Measurements from ENCODE around the gene PRLR. TPM values are rescaled to one million over a fixed set of nuclear protein-coding genes. Genes with fewer than 3 reads are reported as not detected.

The PRLR gene
- total and polyA plus RNA-seq, 2 of the 8 experiments (the other 6 are each of a cell fraction or from before 2014, with no cell fraction given): 0.53 to 2.5 TPM

GRCh38 chr5:35047785-35048404 lies 182.4 kb downstream of the PRLR start, which contains the start of gene AGXT2:
AGXT2 (minus strand) TSS chr5:35047949; CDS start chr5:35047892, 57 bp downstream.
- Histone ChIP-seq H3K27ac (ENCODE audit: low read depth, low read length) (no peak within 1 kb of the TSS), H3K9me3 (ENCODE audit: insufficient read depth in 2 of 2, low read depth in 1 of 2, low read length in 1 of 2) (no peaks in the 10 kb centered on the region), H3K18ac (ENCODE audit: extremely low read depth, low read length) (no peak within 1 kb of the TSS; the same call in 1 of the 2 replicates), H3K14ac (ENCODE audit: insufficient read length) (no peak within 1 kb of the TSS), H4K91ac (replicated peaks; ENCODE audit: insufficient read length, low read length) (no peak within 1 kb of the TSS), H2BK12ac (ENCODE audit: low read depth, low read length) (no peak within 1 kb of the TSS), H3K56ac (replicated peaks; ENCODE audit: insufficient read length, low read depth, low read length) (no peak within 1 kb of the TSS), H3K79me1 (ENCODE audit: low read depth, low read length) (no peaks in the 10 kb centered on the region), H4K20me1 (replicated peaks in 1 of 2; ENCODE audit: control insufficient read depth in 1 of 2, insufficient read depth in 2 of 2, low read length in 2 of 2) (no peaks in the 10 kb centered on the region), H2BK5ac (ENCODE audit: low read depth, low read length) (no peak within 1 kb of the TSS), H3K23me2 (ENCODE audit: low read depth, low read length) (no peaks in the 10 kb centered on the region), H3K27me3 (replicated peaks in 1 of 4; ENCODE audit: control insufficient read depth in 3 of 4, extremely low read depth in 1 of 4, insufficient read depth in 3 of 4, low read length in 3 of 4) (peaks cover 0 to 1% (median 0%) of the 10 kb centered on the region in 4 experiments; a peak in 1 of 7 replicates), H3K4me2 (ENCODE audit: insufficient read depth in 1 of 2, low read depth in 2 of 2, low read length in 2 of 2) (no peak within 1 kb of the TSS), H3K4me1 (replicated peaks in 1 of 4; ENCODE audit: control insufficient read depth in 3 of 4, insufficient read depth in 4 of 4, low read length in 3 of 4) (no peaks in the 10 kb centered on the region), H3K4me3 (ENCODE audit: extremely low read depth in 1 of 4, insufficient read depth in 2 of 4, low read depth in 3 of 4, low read length in 4 of 4) (no peak within 1 kb of the TSS), H2AK5ac (ENCODE audit: low read depth, low read length) (no peak within 1 kb of the TSS), H3K36me3 (ENCODE audit: control insufficient read depth in 2 of 4, insufficient read depth in 4 of 4, low read length in 3 of 4) (no peaks in the 10 kb centered on the region), H2BK15ac (ENCODE audit: low read length) (no peak within 1 kb of the TSS), H2AFZ (ENCODE audit: low read length) (0 out of 2 replicates have a peak within 1 kb of the TSS, but pooled peaks have one; percentile 65), H2BK120ac (replicated peaks; ENCODE audit: low read depth, low read length) (no peak within 1 kb of the TSS), H3K79me2 (ENCODE audit: control insufficient read depth in 1 of 2, insufficient read depth in 2 of 2, low read length in 2 of 2) (no peaks in the 10 kb centered on the region), H4K8ac (ENCODE audit: extremely low read depth, insufficient read depth, low read length) (no peak within 1 kb of the TSS), H3K9ac (replicated peaks in 1 of 4; ENCODE audit: extremely low read depth in 1 of 4, low read depth in 3 of 4, low read length in 3 of 4) (no peak within 1 kb of the TSS), H4K5ac (ENCODE audit: insufficient read length, low read depth, low read length) (no peak within 1 kb of the TSS), H3K23ac (ENCODE audit: insufficient read length) (no peak within 1 kb of the TSS), H2BK20ac (ENCODE audit: low read length) (no peak within 1 kb of the TSS), H3K4ac (replicated peaks; ENCODE audit: insufficient read length, low read depth, low read length) (no peak within 1 kb of the TSS)
- FAIRE-seq: no peak
- DNase-seq (ENCODE audit: low read depth in 1 of 2, low spot score in 2 of 2): no peak
- WGBS, 2 experiments (ENCODE audit: extremely low coverage in 1 of 2, insufficient coverage in 1 of 2, insufficient read length in 1 of 2, insufficient replicate concordance in 2 of 2, low coverage in 1 of 2, low lambda C conversion rate in 2 of 2, missing lambda C conversion rate in 1 of 2): 90 to 100% methylated on average over 2 to 8 of the region's 8 CpGs
- ChIA-PET POLR2A (ENCODE audit: partially characterized antibody) (interaction anchor here (0.6 kb wide), 1 partner anchor 569 kb away, joined by 3 read pairs; no protein-coding TSS in a partner anchor), CTCF (ENCODE audit: partially characterized antibody) (interaction anchor here (0.6 to 0.7 kb wide), 2 partner anchors 17 to 26 kb away, joined by 3 read pairs; no protein-coding TSS in a partner anchor)
- TF ChIP-seq JUN (IDR thresholded peaks at IDR 0.05; ENCODE audit: low read depth, low read length) (no peak), CTCF (IDR thresholded peaks at IDR 0.05; ENCODE audit: control extremely low read depth in 1 of 3, insufficient read depth in 1 of 3, low read depth in 1 of 3, low read length in 3 of 3) (no peak), GTF2F1 (IDR thresholded peaks at IDR 0.05; ENCODE audit: borderline replicate concordance, low read depth, low read length) (no peak), SUZ12 (IDR thresholded peaks at IDR 0.05; ENCODE audit: low read length) (no peak), CHD2 (IDR thresholded peaks at IDR 0.05; ENCODE audit: low read length) (no peak), TAF1 (IDR thresholded peaks at IDR 0.05; ENCODE audit: low read depth, low read length) (no peak), ZNF274 (IDR thresholded peaks at IDR 0.05; ENCODE audit: borderline replicate concordance, extremely low read depth, low read length) (no peak), MAFK (IDR thresholded peaks at IDR 0.05; ENCODE audit: low read depth, low read length) (no peak), SIX5 (IDR thresholded peaks at IDR 0.05; ENCODE audit: low read depth, low read length) (no peak)
- TF ChIP-seq, protein P1, sequence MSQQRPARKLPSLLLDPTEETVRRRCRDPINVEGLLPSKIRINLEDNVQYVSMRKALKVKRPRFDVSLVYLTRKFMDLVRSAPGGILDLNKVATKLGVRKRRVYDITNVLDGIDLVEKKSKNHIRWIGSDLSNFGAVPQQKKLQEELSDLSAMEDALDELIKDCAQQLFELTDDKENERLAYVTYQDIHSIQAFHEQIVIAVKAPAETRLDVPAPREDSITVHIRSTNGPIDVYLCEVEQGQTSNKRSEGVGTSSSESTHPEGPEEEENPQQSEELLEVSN (IDR thresholded peaks at IDR 0.05): no peak
